DMS79 treated with DMSO at 0.1 percent for 48 hours (cell line): ENCODE data around the gene VSTM2L.

Experiments used
- DNase-seq: peaks from one replicate; lab custom pipeline; 2025; lab: John Stamatoyannopoulos, UW

Gene VSTM2L

GRCh38 chr20:37878835-37879599 is 23.9 kb upstream of the VSTM2L start:
- no peak for DNase-seq

DNA sequence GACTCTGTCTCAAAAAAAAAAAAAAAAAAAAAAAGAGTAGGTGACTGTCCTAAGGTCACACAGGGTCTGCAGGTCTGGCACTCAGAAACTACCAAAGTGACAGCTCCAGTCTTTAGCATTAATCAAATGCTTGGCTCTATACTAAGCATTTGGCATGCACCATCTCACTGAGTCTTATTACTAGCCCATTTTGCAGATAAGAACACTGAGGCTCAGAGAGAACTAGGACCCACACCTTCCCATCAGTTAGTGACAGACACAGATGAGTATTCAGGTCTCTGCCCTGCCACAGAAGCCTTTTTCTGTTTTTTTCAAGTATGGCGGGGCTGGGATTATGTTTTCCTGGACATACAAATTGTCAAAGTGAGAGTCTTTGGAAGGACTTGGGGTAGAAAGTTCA is 23.1 kb upstream of the VSTM2L start:
- no peak for DNase-seq

GRCh38 chr20:37880726-37881591 is 22.0 kb upstream of the VSTM2L start:
- peak; percentile 26 for DNase-seq

GRCh38 chr20:37881601-37882343 is 21.2 kb upstream of the VSTM2L start:
- peak; percentile 41 for DNase-seq

GRCh38 chr20:37882961-37883712 is 19.8 kb upstream of the VSTM2L start:
- DNase-seq: no peak

DNA sequence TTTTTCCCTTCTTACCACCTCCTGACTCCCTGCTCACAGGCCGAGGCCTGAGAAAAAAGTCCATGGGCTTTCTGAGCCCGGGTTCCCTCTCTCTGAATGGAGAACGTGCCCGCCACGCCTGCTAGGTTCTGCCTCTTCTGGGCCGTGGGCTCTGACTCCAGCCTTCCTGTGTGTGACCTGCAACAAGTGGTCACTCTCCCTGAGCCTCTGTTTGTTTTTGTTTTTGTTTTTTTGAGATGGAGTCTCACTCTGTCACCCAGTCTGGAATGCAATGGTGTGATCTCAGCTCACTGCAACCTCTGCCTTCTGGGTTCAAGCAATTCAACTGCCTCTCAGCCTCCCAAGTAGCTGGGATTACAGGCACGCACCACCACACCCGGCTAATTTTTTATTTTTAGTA is 17.9 kb upstream of the VSTM2L start:
- no peak for DNase-seq

DNA sequence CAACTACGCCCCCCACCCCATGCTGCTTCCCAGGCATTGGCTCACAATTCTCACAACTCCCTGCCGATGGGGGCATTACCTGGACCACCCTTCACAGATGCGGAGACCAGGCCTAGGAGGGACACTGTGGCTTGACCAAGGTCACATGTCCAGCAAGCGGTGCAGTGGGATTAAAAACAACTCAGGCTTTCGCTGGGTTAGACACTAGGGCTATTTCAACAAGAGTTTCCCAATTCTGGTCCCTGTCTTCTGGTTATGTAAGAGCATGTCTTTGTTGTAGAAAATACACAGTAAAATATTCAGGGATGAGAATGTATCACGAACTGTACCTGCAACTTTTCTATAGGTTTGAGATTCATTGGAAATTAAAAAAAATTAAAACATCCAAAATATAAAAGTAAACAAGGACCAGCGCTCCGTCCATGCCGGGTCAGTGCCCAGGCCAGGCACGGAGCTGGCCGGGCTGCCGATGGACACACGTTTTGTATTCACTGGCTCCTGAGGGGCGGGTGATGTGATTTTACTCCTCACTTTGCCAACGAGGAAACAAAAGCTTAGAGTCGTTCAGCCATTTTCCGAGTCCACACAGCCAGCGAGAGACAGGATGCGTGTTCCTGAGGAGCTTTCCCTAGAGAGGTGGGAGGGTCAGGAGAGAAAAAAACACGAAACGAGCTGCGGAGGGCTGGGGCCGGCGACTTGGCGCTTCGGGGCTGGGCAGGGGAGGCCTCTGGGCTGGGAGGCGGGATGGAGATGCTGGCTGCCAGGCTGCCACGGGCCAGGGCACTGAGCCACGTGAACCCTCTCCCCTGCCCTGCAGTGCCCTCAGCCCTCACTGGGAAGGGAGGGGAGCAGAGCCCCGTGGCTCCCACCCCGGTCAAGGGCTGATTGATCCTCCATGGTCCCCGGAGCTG is 17.1 kb upstream of the VSTM2L start:
- DNase-seq: no peak

DNA sequence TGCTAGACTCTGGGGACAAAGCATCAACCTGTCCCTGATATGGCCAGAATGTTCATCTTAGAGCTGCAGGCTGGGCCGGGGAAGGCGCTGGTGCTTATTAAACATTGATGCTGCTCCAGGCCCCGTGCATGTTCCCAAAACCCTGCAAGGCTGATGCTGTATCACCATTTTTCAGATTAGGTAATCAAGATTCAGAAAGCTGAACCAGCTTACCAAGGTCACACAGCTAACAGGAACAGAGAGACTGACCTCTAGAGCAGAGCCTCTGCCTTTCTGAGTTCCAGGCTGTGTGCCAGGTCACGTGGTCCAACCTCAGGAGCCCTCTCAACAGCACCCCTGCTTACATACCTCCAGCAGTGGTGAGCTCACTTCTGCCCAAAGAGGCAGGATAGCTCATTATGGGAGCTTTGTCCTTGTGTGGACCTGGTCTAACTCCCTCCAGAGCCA is 16.1 kb upstream of the VSTM2L start:
- no peak for DNase-seq

DNA sequence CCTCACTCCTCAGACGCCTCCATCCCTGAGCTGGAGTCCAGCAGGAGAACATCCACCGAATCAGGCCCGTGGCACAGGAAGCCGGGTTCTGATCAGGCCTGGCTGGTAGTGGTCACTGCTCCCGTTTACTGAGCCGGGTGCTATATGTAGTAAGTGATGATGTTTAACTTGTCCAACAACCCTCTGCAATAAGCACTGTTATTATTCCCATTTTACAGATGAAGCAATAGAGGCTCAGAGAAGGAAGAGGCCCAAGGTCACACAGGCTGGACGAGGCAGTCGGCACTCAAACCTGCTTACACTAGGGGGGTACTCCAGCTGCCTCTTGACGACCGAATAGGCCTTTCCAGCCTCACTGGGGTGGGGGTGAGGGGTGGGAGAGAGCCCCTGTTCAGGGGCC is 14.3 kb upstream of the VSTM2L start:
- no peak for DNase-seq

DNA sequence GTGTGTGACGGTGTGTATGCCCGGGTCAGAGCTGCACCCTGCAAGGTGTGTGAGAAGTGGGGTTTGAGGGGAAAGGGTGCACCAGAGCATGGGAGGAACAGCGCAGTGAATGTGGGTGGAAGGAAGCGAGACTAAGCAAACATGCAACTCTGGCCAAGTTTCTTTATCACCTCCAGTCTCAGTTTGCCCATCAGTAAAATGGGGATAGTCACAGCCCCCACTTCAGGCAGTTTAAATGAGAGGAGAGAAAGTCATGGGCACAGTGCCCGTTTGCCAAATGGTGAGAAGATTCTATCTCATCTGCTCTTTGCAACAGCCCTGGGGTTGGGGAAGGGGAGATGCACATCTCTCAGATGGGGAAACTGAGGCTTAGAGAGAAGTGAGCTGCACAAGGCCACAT is 12.8 kb upstream of the VSTM2L start:
- DNase-seq: no peak

DNA sequence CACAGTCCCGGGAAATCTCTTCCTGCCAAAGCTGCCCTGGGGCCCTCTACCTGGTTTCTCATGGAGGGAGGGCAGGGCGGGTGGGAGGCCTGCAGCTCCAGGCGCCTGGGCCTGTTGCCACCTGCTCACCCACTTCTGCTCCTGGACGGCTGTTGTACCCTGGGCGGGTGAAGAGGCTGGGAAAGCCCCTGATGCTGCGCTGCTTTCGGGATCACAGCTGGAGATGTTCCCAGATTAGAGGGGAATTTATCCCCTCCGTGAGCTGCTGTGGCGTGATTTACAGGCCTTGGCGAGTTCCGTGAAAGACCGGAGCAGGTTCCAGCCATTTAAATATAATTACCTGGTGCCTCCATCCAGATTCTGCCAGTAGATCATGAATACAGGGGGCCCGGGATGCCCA is 12.3 kb upstream of the VSTM2L start:
- peak; percentile 28 for DNase-seq

- no peak for DNase-seq
These were observed 10.9 kb upstream of the VSTM2L start for GRCh38 chr20:37892001-37892400.

- no peak for DNase-seq
These were observed 9.2 kb upstream of the VSTM2L start for GRCh38 chr20:37893566-37894241.

DNA sequence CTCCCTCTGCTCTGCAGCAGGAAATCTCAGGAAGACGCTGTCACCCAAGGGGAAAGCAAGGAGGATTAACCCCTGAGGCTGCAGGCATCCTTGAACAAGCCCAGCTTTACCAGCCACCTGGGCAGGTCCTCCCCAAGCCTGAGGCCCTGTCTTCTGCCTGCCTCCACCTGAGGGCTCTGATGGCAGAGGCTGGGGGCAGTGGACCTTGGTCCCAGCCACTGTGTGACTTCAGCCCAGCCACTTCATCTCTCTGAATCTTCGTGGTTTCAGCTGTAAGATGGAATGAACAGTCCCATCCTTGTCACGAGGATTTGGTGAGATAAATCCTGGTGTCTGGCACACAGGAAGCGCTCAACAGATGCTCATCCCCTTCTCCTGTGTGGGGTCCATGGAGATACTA is 8.5 kb upstream of the VSTM2L start:
- no peak for DNase-seq

DNA sequence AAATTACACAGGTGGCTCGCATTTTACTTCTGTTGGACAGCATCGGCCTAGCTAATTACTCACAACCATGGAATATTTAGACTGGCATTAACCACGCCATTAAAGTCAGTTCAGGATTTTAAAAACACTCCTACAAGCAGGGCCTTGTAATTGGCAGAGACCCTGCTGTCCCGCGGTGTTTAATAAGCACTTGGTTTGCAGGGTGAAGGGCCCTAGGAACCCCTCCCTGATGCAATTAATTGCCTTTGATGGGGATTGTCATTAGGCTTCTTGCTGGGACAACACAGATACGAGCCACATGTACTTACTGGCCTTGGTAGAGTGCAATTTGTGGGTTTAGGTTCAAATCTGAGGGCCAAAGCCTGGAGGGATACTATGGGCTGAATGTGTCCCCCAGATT is 7.8 kb upstream of the VSTM2L start:
- peak; percentile 77 for DNase-seq

- no peak for DNase-seq
These were observed 5.9 kb upstream of the VSTM2L start for GRCh38 chr20:37896932-37897548.

DNA sequence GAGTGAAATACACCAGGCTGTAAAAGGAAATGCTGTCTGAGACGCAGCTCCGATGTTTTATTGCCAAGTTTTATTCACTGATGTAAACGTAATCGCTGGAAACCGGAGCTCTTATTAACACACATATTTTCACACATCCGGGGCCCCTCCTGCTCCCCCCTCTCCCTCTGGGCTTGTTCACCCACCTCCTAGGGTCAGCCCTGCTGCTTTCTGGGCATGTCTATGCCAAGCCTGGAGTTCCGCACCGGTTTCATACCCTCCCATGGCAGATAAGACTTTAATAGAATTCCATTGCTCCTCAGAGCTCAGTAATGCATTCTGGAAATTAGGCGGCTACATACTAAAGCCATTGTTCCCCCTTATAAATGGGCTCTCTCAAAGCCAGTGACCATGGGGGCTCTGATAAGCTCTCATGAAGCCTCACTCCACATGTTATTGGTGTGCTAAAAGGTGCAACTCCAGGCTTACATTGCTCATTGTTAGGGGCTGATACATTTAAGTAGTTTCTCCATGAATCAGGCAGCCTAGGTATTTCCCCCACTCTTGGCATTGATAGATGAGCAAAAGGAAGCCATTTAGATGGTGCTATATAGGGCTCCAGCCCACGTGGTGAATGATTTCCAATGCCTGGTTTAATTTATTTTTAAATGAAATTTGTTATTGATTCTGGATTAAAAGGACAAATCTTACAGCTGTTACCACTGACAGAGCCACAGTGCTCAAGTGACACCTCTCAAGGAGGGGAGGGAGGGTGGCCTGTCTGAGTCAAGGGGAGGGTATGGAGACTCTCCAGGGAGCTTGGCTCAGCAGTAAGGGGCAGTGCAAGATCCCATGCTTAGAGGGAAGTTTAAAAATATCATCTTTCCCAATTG is 4.5 kb upstream of the VSTM2L start:
- no peak for DNase-seq
